IPS-18c (cell line): ENCODE data around the gene CCDC30.
A peak's percentile ranks its signal among the peaks of the same experiment; 100 is the strongest.
"Not testable (repeated sequence)": the region's sequence is repeated elsewhere in the genome, so short reads cannot be mapped to it uniquely, and the experiment has no call there.

Experiments used
- H3K4me3 ChIP-seq: 2 replicates; pipeline ENCODE4 v1.7.0; 2013; ENCODE audit warnings: low read depth, mild to moderate bottlenecking, low read length, moderate library complexity; ENCODE audit not compliant: insufficient read depth
- H3K9me3 ChIP-seq: one replicate; pipeline ENCODE4 v1.6.1; 2013; ENCODE audit warnings: mild to moderate bottlenecking, low read length, moderate library complexity; ENCODE audit not compliant: control insufficient read depth, insufficient read depth

The CCDC30 gene

GRCh38 chr1:42669936-42670335 lies 206.8 kb downstream of the CCDC30 start:
- peaks cover 3% of the 10 kb centered on the region for H3K9me3 ChIP-seq
- no peak overlapping the region for H3K4me3 ChIP-seq

- Histone ChIP-seq H3K9me3 (peaks cover 3% of the 10 kb centered on the region), H3K4me3 (no peak overlapping the region)
These were observed 207.3 kb downstream of the CCDC30 start for GRCh38 chr1:42670425-42670824.

- H3K4me3 ChIP-seq, result no peak overlapping the region
These were observed 211.1 kb downstream of the CCDC30 start for GRCh38 chr1:42674214-42674613.

GRCh38 chr1:42674682-42675081 lies 211.6 kb downstream of the CCDC30 start:
- no peak overlapping the region for H3K4me3 ChIP-seq
- peaks cover 3% of the 10 kb centered on the region for H3K9me3 ChIP-seq

More at GRCh38 chr1:42674214-42674613, 211.1 kb downstream of the CCDC30 start:
- H3K9me3 ChIP-seq, result peaks cover 3% of the 10 kb centered on the region

GRCh38 chr1:42675467-42675866 lies 212.4 kb downstream of the CCDC30 start:
- no peak overlapping the region for H3K4me3 ChIP-seq
- peaks cover 3% of the 10 kb centered on the region for H3K9me3 ChIP-seq

- Histone ChIP-seq H3K9me3 (no peaks in the 10 kb centered on the region), H3K4me3 (no peak overlapping the region)
These were observed 213.5 kb downstream of the CCDC30 start for GRCh38 chr1:42676534-42677087.

GRCh38 chr1:42679364-42679983 lies 216.4 kb downstream of the CCDC30 start:
- Histone ChIP-seq H3K4me3 (no peak overlapping the region), H3K9me3 (no peaks in the 10 kb centered on the region)

- no peak overlapping the region for H3K4me3 ChIP-seq
- H3K9me3 ChIP-seq, result no peaks in the 10 kb centered on the region
These were observed 217.0 kb downstream of the CCDC30 start for GRCh38 chr1:42680055-42680454.

GRCh38 chr1:42680921-42681683 lies 218.0 kb downstream of the CCDC30 start:
- Histone ChIP-seq H3K9me3 (no peaks in the 10 kb centered on the region), H3K4me3 (peak overlapping the region; percentile 92)

GRCh38 chr1:42681741-42682483 lies 218.8 kb downstream of the CCDC30 start, which contains the start of gene YBX1:
YBX1 (plus strand) TSS chr1:42682418; CDS start chr1:42682566, 148 bp downstream.
- peak within 1 kb of the TSS; percentile 92 for H3K4me3 ChIP-seq
- no peaks in the 10 kb centered on the region for H3K9me3 ChIP-seq

- H3K4me3 ChIP-seq, result peak overlapping the region; percentile 82
These were observed 219.3 kb downstream of the CCDC30 start for GRCh38 chr1:42682484-42682738.

GRCh38 chr1:42682739-42683531 lies 219.8 kb downstream of the CCDC30 start:
- Histone ChIP-seq H3K9me3 (no peaks in the 10 kb centered on the region), H3K4me3 (peak overlapping the region; percentile 82)

More at GRCh38 chr1:42682484-42682738, 219.3 kb downstream of the CCDC30 start:
- H3K9me3 ChIP-seq, result not testable (repeated sequence)

GRCh38 chr1:42684139-42684538 lies 221.1 kb downstream of the CCDC30 start:
- Histone ChIP-seq H3K4me3 (peak overlapping the region; percentile 82), H3K9me3 (no peaks in the 10 kb centered on the region)

- no peak overlapping the region; the same call in 1 of the 2 replicates for H3K4me3 ChIP-seq
- H3K9me3 ChIP-seq, result no peaks in the 10 kb centered on the region
These were observed 223.3 kb downstream of the CCDC30 start for GRCh38 chr1:42686418-42686817.

- Histone ChIP-seq H3K9me3 (no peaks in the 10 kb centered on the region), H3K4me3 (no peak overlapping the region)
These were observed 226.8 kb downstream of the CCDC30 start for GRCh38 chr1:42689912-42690311.

GRCh38 chr1:42690477-42691156 lies 227.5 kb downstream of the CCDC30 start:
- H3K4me3 ChIP-seq, result no peak overlapping the region
- H3K9me3 ChIP-seq, result no peaks in the 10 kb centered on the region

- Histone ChIP-seq H3K4me3 (no peak overlapping the region), H3K9me3 (no peaks in the 10 kb centered on the region)
These were observed 228.0 kb downstream of the CCDC30 start for GRCh38 chr1:42691157-42691498.
